ENCODE data around the gene ATP6V0B.

ATP6V0B gene

GRCh38 chr1:43947061-43947873, 27.5 kb upstream of the ATP6V0B start:
- no peaks in the 10 kb centered on the region for H3K27me3 ChIP-seq (ENCODE audit: control insufficient read depth, insufficient read depth, low read length)
- H3K4me1 ChIP-seq (ENCODE audit: control insufficient read depth, insufficient read depth, low read length) = peaks cover 3% of the 10 kb centered on the region; the same call in 1 of the 2 replicates
- no peaks in the 10 kb centered on the region; the same call in 1 of the 2 replicates for H3K36me3 ChIP-seq (ENCODE audit: control insufficient read depth, insufficient read depth, low read length)
- DNase-seq (ENCODE audit: low read depth, low spot score) = no peak
- WGBS (ENCODE audit: insufficient coverage, insufficient read length) = no CpG with 5 or more reads among the region's 27 CpGs
- peak overlapping the region; percentile 79 for H3K4me3 ChIP-seq (ENCODE audit: low read length)
- H3K27ac ChIP-seq (ENCODE audit: low read length) = no peak overlapping the region
- H3K9me3 ChIP-seq (ENCODE audit: control insufficient read depth, insufficient read depth, low read length) = no peaks in the 10 kb centered on the region

GRCh38 chr1:43947874-43948437, 26.8 kb upstream of the ATP6V0B start:
- no peaks in the 10 kb centered on the region for H3K9me3 ChIP-seq (ENCODE audit: control insufficient read depth, insufficient read depth, low read length)
- peaks cover 3% of the 10 kb centered on the region; the same call in 1 of the 2 replicates for H3K4me1 ChIP-seq (ENCODE audit: control insufficient read depth, insufficient read depth, low read length)
- no peak overlapping the region for H3K4me3 ChIP-seq (ENCODE audit: low read length)
- H3K36me3 ChIP-seq (ENCODE audit: control insufficient read depth, insufficient read depth, low read length) = no peaks in the 10 kb centered on the region; the same call in 1 of the 2 replicates
- no peak overlapping the region for H3K27ac ChIP-seq (ENCODE audit: low read length)
- no peak for DNase-seq (ENCODE audit: low read depth, low spot score)
- H3K27me3 ChIP-seq (ENCODE audit: control insufficient read depth, insufficient read depth, low read length) = no peaks in the 10 kb centered on the region
- WGBS (ENCODE audit: insufficient coverage, insufficient read length) = no CpG with 5 or more reads among the region's 3 CpGs

- peaks cover 6% of the 10 kb centered on the region for H3K4me1 ChIP-seq (ENCODE audit: control insufficient read depth, insufficient read depth, low read length)
- no peak overlapping the region for H3K4me3 ChIP-seq (ENCODE audit: low read length)
- no CpG with 5 or more reads among the region's 13 CpGs for WGBS (ENCODE audit: insufficient coverage, insufficient read length)
- H3K27me3 ChIP-seq (ENCODE audit: control insufficient read depth, insufficient read depth, low read length) = no peaks in the 10 kb centered on the region
- H3K9me3 ChIP-seq (ENCODE audit: control insufficient read depth, insufficient read depth, low read length) = no peaks in the 10 kb centered on the region
- DNase-seq (ENCODE audit: low read depth, low spot score) = no peak
- no peak overlapping the region for H3K27ac ChIP-seq (ENCODE audit: low read length)
- no peaks in the 10 kb centered on the region; the same call in 1 of the 2 replicates for H3K36me3 ChIP-seq (ENCODE audit: control insufficient read depth, insufficient read depth, low read length)
Observed at GRCh38 chr1:43949678-43950077, 25.1 kb upstream of the ATP6V0B start.

- Histone ChIP-seq H3K9me3 (ENCODE audit: control insufficient read depth, insufficient read depth, low read length) (no peaks in the 10 kb centered on the region), H3K36me3 (ENCODE audit: control insufficient read depth, insufficient read depth, low read length) (no peaks in the 10 kb centered on the region; the same call in 1 of the 2 replicates), H3K4me1 (ENCODE audit: control insufficient read depth, insufficient read depth, low read length) (peaks cover 6% of the 10 kb centered on the region), H3K4me3 (ENCODE audit: low read length) (no peak overlapping the region), H3K27me3 (ENCODE audit: control insufficient read depth, insufficient read depth, low read length) (no peaks in the 10 kb centered on the region), H3K27ac (ENCODE audit: low read length) (no peak overlapping the region)
- no CpG with 5 or more reads among the region's 4 CpGs for WGBS (ENCODE audit: insufficient coverage, insufficient read length)
- no peak for DNase-seq (ENCODE audit: low read depth, low spot score)
Observed at GRCh38 chr1:43951021-43951985, 23.5 kb upstream of the ATP6V0B start.

- Histone ChIP-seq H3K4me3 (ENCODE audit: low read length) (no peak overlapping the region), H3K27me3 (ENCODE audit: control insufficient read depth, insufficient read depth, low read length) (no peaks in the 10 kb centered on the region), H3K4me1 (ENCODE audit: control insufficient read depth, insufficient read depth, low read length) (peaks cover 4% of the 10 kb centered on the region), H3K27ac (ENCODE audit: low read length) (no peak overlapping the region), H3K36me3 (ENCODE audit: control insufficient read depth, insufficient read depth, low read length) (peaks cover 7% of the 10 kb centered on the region; the same call in 1 of the 2 replicates), H3K9me3 (ENCODE audit: control insufficient read depth, insufficient read depth, low read length) (no peaks in the 10 kb centered on the region)
- 88% methylated on average over 2 of the region's 8 CpGs for WGBS (ENCODE audit: insufficient coverage, insufficient read length)
- DNase-seq (ENCODE audit: low read depth, low spot score) = no peak
Observed at GRCh38 chr1:43952731-43953346, 21.9 kb upstream of the ATP6V0B start.

GRCh38 chr1:43953361-43953760, 21.4 kb upstream of the ATP6V0B start:
- H3K4me1 ChIP-seq (ENCODE audit: control insufficient read depth, insufficient read depth, low read length) = peaks cover 3% of the 10 kb centered on the region
- H3K4me3 ChIP-seq (ENCODE audit: low read length) = no peak overlapping the region
- no peaks in the 10 kb centered on the region for H3K27me3 ChIP-seq (ENCODE audit: control insufficient read depth, insufficient read depth, low read length)
- no peak for DNase-seq (ENCODE audit: low read depth, low spot score)
- no peak overlapping the region for H3K27ac ChIP-seq (ENCODE audit: low read length)
- WGBS (ENCODE audit: insufficient coverage, insufficient read length) = no CpG with 5 or more reads among the region's 3 CpGs
- no peaks in the 10 kb centered on the region for H3K9me3 ChIP-seq (ENCODE audit: control insufficient read depth, insufficient read depth, low read length)
- H3K36me3 ChIP-seq (ENCODE audit: control insufficient read depth, insufficient read depth, low read length) = peaks cover 9% of the 10 kb centered on the region; the same call in 1 of the 2 replicates

- WGBS (ENCODE audit: insufficient coverage, insufficient read length) = no CpG with 5 or more reads among the region's 5 CpGs
Observed at GRCh38 chr1:43954036-43954435, 20.7 kb upstream of the ATP6V0B start.

GRCh38 chr1:43956234-43956633, 18.5 kb upstream of the ATP6V0B start:
- Histone ChIP-seq H3K4me1 (ENCODE audit: control insufficient read depth, insufficient read depth, low read length) (peaks cover 3% of the 10 kb centered on the region), H3K9me3 (ENCODE audit: control insufficient read depth, insufficient read depth, low read length) (no peaks in the 10 kb centered on the region), H3K27me3 (ENCODE audit: control insufficient read depth, insufficient read depth, low read length) (no peaks in the 10 kb centered on the region), H3K27ac (ENCODE audit: low read length) (no peak overlapping the region), H3K4me3 (ENCODE audit: low read length) (no peak overlapping the region), H3K36me3 (ENCODE audit: control insufficient read depth, insufficient read depth, low read length) (0 out of 2 replicates have a peak, but pooled peaks cover 9% of the 10 kb centered on the region)
- no peak for DNase-seq (ENCODE audit: low read depth, low spot score)
- no CpG with 5 or more reads among the region's 8 CpGs for WGBS (ENCODE audit: insufficient coverage, insufficient read length)

More at GRCh38 chr1:43954036-43954435, 20.7 kb upstream of the ATP6V0B start:
- peaks cover 9% of the 10 kb centered on the region; the same call in 1 of the 2 replicates for H3K36me3 ChIP-seq (ENCODE audit: control insufficient read depth, insufficient read depth, low read length)
- no peak overlapping the region for H3K4me3 ChIP-seq (ENCODE audit: low read length)
- no peaks in the 10 kb centered on the region for H3K9me3 ChIP-seq (ENCODE audit: control insufficient read depth, insufficient read depth, low read length)
- no peaks in the 10 kb centered on the region for H3K27me3 ChIP-seq (ENCODE audit: control insufficient read depth, insufficient read depth, low read length)
- DNase-seq (ENCODE audit: low read depth, low spot score) = no peak
- H3K4me1 ChIP-seq (ENCODE audit: control insufficient read depth, insufficient read depth, low read length) = peaks cover 3% of the 10 kb centered on the region
- H3K27ac ChIP-seq (ENCODE audit: low read length) = no peak overlapping the region

- H3K4me3 ChIP-seq (ENCODE audit: low read length) = no peak overlapping the region
- 0 out of 2 replicates have a peak, but pooled peaks cover 9% of the 10 kb centered on the region for H3K36me3 ChIP-seq (ENCODE audit: control insufficient read depth, insufficient read depth, low read length)
Observed at GRCh38 chr1:43957407-43958040, 17.2 kb upstream of the ATP6V0B start.

More at GRCh38 chr1:43957407-43958040, 17.2 kb upstream of the ATP6V0B start:
- DNase-seq (ENCODE audit: low read depth, low spot score) = no peak
- H3K27ac ChIP-seq (ENCODE audit: low read length) = no peak overlapping the region
- H3K27me3 ChIP-seq (ENCODE audit: control insufficient read depth, insufficient read depth, low read length) = no peaks in the 10 kb centered on the region
- WGBS (ENCODE audit: insufficient coverage, insufficient read length) = no CpG with 5 or more reads among the region's 7 CpGs
- peaks cover 3% of the 10 kb centered on the region for H3K4me1 ChIP-seq (ENCODE audit: control insufficient read depth, insufficient read depth, low read length)
- no peaks in the 10 kb centered on the region for H3K9me3 ChIP-seq (ENCODE audit: control insufficient read depth, insufficient read depth, low read length)

Measured in iPS DF 6.9 (cell line).